Pancreas (tissue), 10 donors: ENCODE results near the gene PLAGL2. TPM values are rescaled to one million over a fixed set of nuclear protein-coding genes. Genes with fewer than 3 reads are reported as not detected.
A peak's percentile ranks its signal among the peaks of the same experiment; 100 is the strongest.

Experiments used
- ATAC-seq, 4 donors: fragments of 200-7000 bp; cut with Tn5 transposase; one replicate each; pipeline versions ENCODE4 v1.8.0 to v1.9.1; 2020; ENCODE audit warnings: mild to moderate bottlenecking in 4 of 4, moderate library complexity in 4 of 4
- DNase-seq, 6 donors: peaks; one replicate each; pipeline ENCODE4 v3.0.0-alpha.2; 2020
- FAIRE-seq: peaks from 2 replicates; lab custom pipeline; 2012; peaks lifted over from hg19 to GRCh38; lab: Jason Lieb, UNC
- H3K27ac ChIP-seq, 4 donors: fragments of 200-600 bp; sonication (generic); 1 replicate in 3 of 4; 2 replicates in 1 of 4; pipeline versions ENCODE4 v1.5.0 to v1.8.0; 2020
- H3K27me3 ChIP-seq, 4 donors: fragments of 200-600 bp; one replicate each; pipeline ENCODE4 v1.8.0; 2021
- H3K36me3 ChIP-seq, 3 donors: fragments of 200-600 bp; sonication (generic) in 1 of 3; one replicate each; pipeline versions ENCODE4 v1.5.0 to v1.8.0; 2020 to 2021
- H3K4me1 ChIP-seq, 3 donors: fragments of 200-600 bp; one replicate each; pipeline ENCODE4 v1.8.0; 2021
- H3K4me3 ChIP-seq, 4 donors: fragments of 200-600 bp; sonication (generic) in 2 of 4; one replicate each; pipeline versions ENCODE4 v1.5.0 to v1.8.0; 2020 to 2021
- H3K9me3 ChIP-seq, 4 donors: fragments of 200-600 bp; one replicate each; pipeline ENCODE4 v1.8.0; 2021
- CTCF ChIP-seq, 4 donors: fragments of 200-600 bp; sonication (generic) in 3 of 4; IDR thresholded peaks; one replicate each; pipeline versions ENCODE4 v1.5.0 to v1.8.0; 2021; ENCODE audit warnings: antibody characterized with exemption in 4 of 4
- WGBS, 2 donors: extraction: QIAGEN DNeasy Blood & Tissue Kit; methylation state at CpG; one replicate each; pipeline ENCODE4 v1.1.7; 2013; 5-methylcytosine and 5-hydroxymethylcytosine counted together
- intact Hi-C, 3 donors: fragments of 100-400 bp; cut with DNase I; formaldehyde crosslinking; loops; one replicate each; pipeline versions ENCODE4 v1.11.1 to v1.14.2; 2022
- polyA plus RNA-seq, 2 donors: library from polyadenylated mRNA; stranded (reverse); fragments of 200-250 nt; gene quantifications; one replicate each; pipeline ENCODE4 v1.2.3, GENCODE V29; 2013
- total RNA-seq, 6 donors: library from RNA; stranded (reverse); fragmentation: NEBNext Ultra II Directional in 4 of 6; extraction: Animal tissue kit (Norgen Biotek cat#: 25700) in 4 of 6; gene quantifications; one replicate each; pipeline versions ENCODE4 v1.2.1 to v1.2.4, GENCODE V29; 2021 to 2023
- donor health status: healthy with polysubstance abuse.
- donor health status: DM: no; HTN: no; CAD: no; lungs with moderate emphysema.
- donor health status: DM: no; HTN: no; CAD: no.
- donor health status: control.
- donor health status: control.
- donor health status: Bipolar disorder and iron deficiency.
- donor health status: DM: yes; HTN: yes; CAD: no.
- donor health status: DM: no; HTN: no; CAD: no.
- donor health status: DM: no; HTN: no; CAD: no.
- donor health status: DM: yes; HTN: yes; CAD: no.

The PLAGL2 gene
- total and polyA plus RNA-seq, 8 donors: 2.4 to 7.2 (median 4.4) TPM

- WGBS, 2 donors: 36 to 48% methylated on average over 22 of the region's 22 CpGs
- FAIRE-seq (no peak), ATAC-seq (peak; percentile 74 to 79 (median 75)), DNase-seq (peak in 4 of 6 donors; percentile 36 to 70 (median 56))
- no peak overlapping the region for H3K4me3 ChIP-seq
- H3K27ac ChIP-seq: peak overlapping the region; percentile 41 to 81 (median 66)
- no peak for TF ChIP-seq CTCF (IDR thresholded peaks at IDR 0.05)
- intact Hi-C loops: no loop called here
- peaks cover 0 to 15% (median 0%) of the 10 kb centered on the region in 3 donors for H3K36me3 ChIP-seq
- no peaks in the 10 kb centered on the region for H3K9me3 ChIP-seq
- peaks cover 19 to 35% (median 25%) of the 10 kb centered on the region in 3 donors for H3K4me1 ChIP-seq
- no peaks in the 10 kb centered on the region for H3K27me3 ChIP-seq
These were observed 20.5 kb upstream of the PLAGL2 start for GRCh38 chr20:32227744-32228688.

GRCh38 chr20:32227306-32227705 lies 19.8 kb upstream of the PLAGL2 start:
- Histone ChIP-seq H3K4me1 (peaks cover 19 to 35% (median 25%) of the 10 kb centered on the region in 3 donors), H3K27ac (peak overlapping the region; percentile 41 to 81 (median 66)), H3K27me3 (no peaks in the 10 kb centered on the region), H3K36me3 (peaks cover 0 to 13% (median 0%) of the 10 kb centered on the region in 3 donors), H3K9me3 (no peaks in the 10 kb centered on the region), H3K4me3 (no peak overlapping the region)
- no peak for TF ChIP-seq CTCF (IDR thresholded peaks at IDR 0.05)
- WGBS, 2 donors: 34 to 39% methylated on average over 7 of the region's 7 CpGs
- ATAC-seq (peak; percentile 16 to 48 (median 42)), DNase-seq (no peak), FAIRE-seq (no peak)
- intact Hi-C loops: no loop called here

- intact Hi-C loops: no loop called here
- no peak for FAIRE-seq
- Histone ChIP-seq H3K9me3 (no peaks in the 10 kb centered on the region), H3K4me1 (peaks cover 19 to 35% (median 25%) of the 10 kb centered on the region in 3 donors), H3K27me3 (no peaks in the 10 kb centered on the region), H3K36me3 (peaks cover 0 to 16% (median 0%) of the 10 kb centered on the region in 3 donors), H3K4me3 (no peak overlapping the region), H3K27ac (no peak overlapping the region)
- DNase-seq: no peak
- no peak for ATAC-seq
- 62 to 68% methylated on average over 1 of the region's 1 CpG for WGBS, 2 donors
- no peak for TF ChIP-seq CTCF (IDR thresholded peaks at IDR 0.05)
These were observed 18.8 kb upstream of the PLAGL2 start for GRCh38 chr20:32226391-32226790.

GRCh38 chr20:32224463-32224862 lies 16.9 kb upstream of the PLAGL2 start:
- Histone ChIP-seq H3K4me1 (peaks cover 19 to 32% (median 25%) of the 10 kb centered on the region in 3 donors), H3K4me3 (no peak overlapping the region), H3K9me3 (no peaks in the 10 kb centered on the region), H3K36me3 (peaks cover 0 to 21% (median 0%) of the 10 kb centered on the region in 3 donors), H3K27ac (no peak overlapping the region), H3K27me3 (no peaks in the 10 kb centered on the region)
- ATAC-seq: peak in 2 of 4 donors; percentile 19 to 57
- intact Hi-C loops: no loop called here
- WGBS, 2 donors: 47 to 49% methylated on average over 4 of the region's 4 CpGs
- no peak for FAIRE-seq
- no peak for TF ChIP-seq CTCF (IDR thresholded peaks at IDR 0.05)
- no peak for DNase-seq
